ENCODE measurements around the gene SINHCAF.

GRCh38 chr12:31353750-31354708, 28.1 kb upstream of the SINHCAF start:
- TF ChIP-seq CTCF (IDR thresholded peaks at IDR 0.05; ENCODE audit: insufficient read depth, low read length) = no peak
- TF ChIP-seq REST (IDR thresholded peaks at IDR 0.05; ENCODE audit: insufficient replicate concordance, low read depth) = no peak
- TF ChIP-seq GABPA (IDR thresholded peaks at IDR 0.05; ENCODE audit: low read depth) = no peak
- no peak for TF ChIP-seq POLR2AphosphoS5 (IDR thresholded peaks at IDR 0.05; ENCODE audit: low read depth)
